NT2/D1 (cell line): Measurements from ENCODE around the gene WSB1.

Experiments used
- DNase-seq: peaks from one replicate; pipeline ENCODE4 v3.0.0-alpha.2; 2011; ENCODE audit warnings: low read depth, low spot score
- H3K27me3 ChIP-seq: 2 replicates; pipeline ENCODE4 v1.6.0; 2011; ENCODE audit warnings: mild to moderate bottlenecking; ENCODE audit not compliant: insufficient read length, insufficient read depth
- H3K36me3 ChIP-seq: 2 replicates; pipeline ENCODE4 v1.6.1; 2011; ENCODE audit warnings: mild to moderate bottlenecking, low read length, mixed read lengths; ENCODE audit not compliant: insufficient read depth, insufficient read length
- H3K4me1 ChIP-seq: 2 replicates; pipeline ENCODE4 v1.5.1; 2011; ENCODE audit not compliant: insufficient read depth, insufficient read length
- H3K4me3 ChIP-seq: 2 replicates; pipeline ENCODE4 v1.5.1; 2011; ENCODE audit warnings: low read depth; ENCODE audit not compliant: insufficient read length
- H3K9ac ChIP-seq: 2 replicates; pipeline ENCODE4 v1.6.0; 2011; ENCODE audit warnings: low read depth; ENCODE audit not compliant: insufficient read length
- H3K9me3 ChIP-seq: 2 replicates; pipeline ENCODE4 v1.5.1; 2011; ENCODE audit warnings: mild to moderate bottlenecking, low read length; ENCODE audit not compliant: insufficient read depth
- SUZ12 ChIP-seq: IDR thresholded peaks from 2 replicates; pipeline ENCODE4 v1.6.1; 2011; ENCODE audit not compliant: insufficient read length, insufficient read depth; ENCODE audit errors: extremely low read depth
- YY1 ChIP-seq: IDR thresholded peaks from 2 replicates; pipeline ENCODE4 v1.6.1; 2011; ENCODE audit not compliant: insufficient read length, insufficient read depth
- ZNF274 ChIP-seq: IDR thresholded peaks from 2 replicates; pipeline ENCODE4 v1.6.1; 2011; ENCODE audit warnings: mild to moderate bottlenecking, low read depth, low read length

WSB1 gene

DNA sequence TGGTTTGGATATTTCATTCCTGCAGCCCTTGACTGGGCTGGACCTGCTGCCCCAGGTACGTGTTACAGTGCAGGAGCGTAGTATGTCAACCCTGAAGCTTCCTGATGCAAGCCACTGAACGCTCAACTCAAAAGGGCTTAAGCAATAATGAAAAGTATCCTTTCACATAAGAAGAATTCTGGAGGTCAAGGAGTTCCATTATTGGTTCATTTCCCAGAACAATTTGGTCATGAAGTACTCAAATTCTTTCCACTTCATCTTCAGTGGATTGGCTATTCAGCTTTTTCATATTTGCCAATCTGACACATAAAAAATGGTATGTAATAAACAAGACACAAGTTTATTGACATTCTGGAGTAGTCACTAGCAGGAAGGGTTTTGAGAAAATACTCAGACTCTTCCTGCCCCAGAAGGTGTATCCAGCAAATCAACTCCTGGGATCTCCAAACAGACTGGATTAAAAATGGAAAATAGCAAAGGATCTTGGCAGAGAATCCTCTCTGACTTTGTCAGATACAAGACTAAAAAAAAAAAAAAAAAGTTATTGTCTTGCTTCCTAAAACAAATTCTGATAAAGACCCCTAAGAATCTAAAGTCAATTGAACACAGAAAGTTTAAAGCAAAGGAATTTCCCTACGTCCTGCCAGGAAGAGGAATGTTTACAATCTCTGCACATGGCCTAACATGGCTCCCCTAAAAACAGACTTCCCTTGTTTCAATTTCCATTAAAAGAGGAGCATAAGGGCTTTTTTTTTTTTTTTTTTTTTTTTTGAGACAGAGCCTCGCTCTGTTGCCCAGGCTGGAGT, 37.5 kb upstream of the WSB1 start:
- H3K27me3 ChIP-seq, result no peaks in the 10 kb centered on the region
- H3K4me1 ChIP-seq, result no peaks in the 10 kb centered on the region
- TF ChIP-seq YY1 (no peak), SUZ12 (no peak), ZNF274 (no peak)
- no peaks in the 10 kb centered on the region for H3K9me3 ChIP-seq
- no peak for DNase-seq
- no peak overlapping the region for H3K4me3 ChIP-seq
- no peaks in the 10 kb centered on the region for H3K36me3 ChIP-seq
- H3K9ac ChIP-seq, result no peak overlapping the region

DNA sequence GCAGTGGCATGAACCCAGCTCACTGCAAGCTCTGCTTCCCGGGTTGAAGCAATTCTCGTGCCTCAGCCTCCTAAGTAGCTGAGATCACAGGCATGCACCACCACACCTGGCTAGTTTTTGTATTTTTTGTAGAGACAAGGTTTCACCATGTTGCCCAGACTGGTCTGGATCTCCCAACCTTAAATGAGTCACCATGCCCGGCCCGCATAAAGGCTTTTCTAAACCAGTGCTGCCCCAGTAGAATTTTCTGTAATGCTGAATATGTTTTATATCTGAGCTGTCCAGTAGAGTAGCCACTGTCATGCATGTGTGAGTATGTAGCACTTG, 36.9 kb upstream of the WSB1 start:
- H3K9me3 ChIP-seq, result no peaks in the 10 kb centered on the region
- no peak overlapping the region for H3K9ac ChIP-seq
- TF ChIP-seq SUZ12 (no peak), YY1 (no peak)
- H3K36me3 ChIP-seq, result no peaks in the 10 kb centered on the region
- no peak overlapping the region for H3K4me3 ChIP-seq
- no peaks in the 10 kb centered on the region for H3K4me1 ChIP-seq
- no peak for DNase-seq
- H3K27me3 ChIP-seq, result no peaks in the 10 kb centered on the region

DNA sequence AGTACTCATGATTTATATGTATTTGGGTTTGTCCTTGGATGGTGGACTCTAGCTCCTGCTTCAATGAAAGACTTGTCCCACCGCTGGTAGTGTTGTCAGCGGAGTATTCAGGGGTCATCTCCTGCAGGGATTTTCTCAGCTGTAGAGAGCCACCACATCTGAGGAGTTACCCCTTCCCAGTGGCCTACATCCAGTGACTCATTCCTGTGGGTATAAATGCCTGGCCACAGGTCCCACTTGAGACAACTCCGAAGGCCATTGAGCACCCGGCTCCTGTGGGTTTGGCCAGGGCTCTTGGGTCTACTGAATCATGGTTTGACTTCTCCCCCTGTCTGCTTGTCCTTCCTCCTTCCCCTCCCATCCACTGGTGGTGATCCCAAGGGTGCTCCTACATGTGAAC, 34.6 kb upstream of the WSB1 start:
- H3K9me3 ChIP-seq, result no peaks in the 10 kb centered on the region
- H3K4me3 ChIP-seq, result no peak overlapping the region
- no peak for DNase-seq
- no peaks in the 10 kb centered on the region for H3K4me1 ChIP-seq
- no peaks in the 10 kb centered on the region for H3K27me3 ChIP-seq
- H3K36me3 ChIP-seq, result no peaks in the 10 kb centered on the region
- TF ChIP-seq SUZ12 (no peak), YY1 (no peak), ZNF274 (no peak)
- no peak overlapping the region for H3K9ac ChIP-seq

DNA sequence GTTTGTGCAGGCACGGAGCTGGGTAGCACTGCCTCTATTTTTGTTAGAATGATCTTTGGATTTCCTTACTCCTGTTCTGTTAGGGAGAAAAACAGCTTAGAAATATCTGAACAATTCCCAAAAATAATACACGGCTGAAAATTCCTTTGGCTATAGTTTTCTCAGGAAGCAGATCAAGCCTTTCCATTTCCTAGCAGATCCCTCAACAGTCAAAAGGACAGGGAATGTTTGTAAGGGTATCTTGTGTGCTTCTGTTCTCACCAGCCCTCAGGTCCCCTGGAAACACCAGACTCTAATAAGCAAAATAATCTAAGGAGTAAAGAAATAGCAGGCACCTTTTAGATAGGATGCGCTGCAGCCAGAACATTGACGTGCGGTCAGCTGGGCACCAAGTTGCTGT, 30.5 kb upstream of the WSB1 start:
- Histone ChIP-seq H3K9me3 (no peaks in the 10 kb centered on the region), H3K4me3 (no peak overlapping the region), H3K4me1 (no peaks in the 10 kb centered on the region), H3K9ac (no peak overlapping the region), H3K27me3 (no peaks in the 10 kb centered on the region), H3K36me3 (no peaks in the 10 kb centered on the region)
- TF ChIP-seq SUZ12, result no peak
- TF ChIP-seq ZNF274, result no peak
- no peak for TF ChIP-seq YY1
- no peak for DNase-seq

DNA sequence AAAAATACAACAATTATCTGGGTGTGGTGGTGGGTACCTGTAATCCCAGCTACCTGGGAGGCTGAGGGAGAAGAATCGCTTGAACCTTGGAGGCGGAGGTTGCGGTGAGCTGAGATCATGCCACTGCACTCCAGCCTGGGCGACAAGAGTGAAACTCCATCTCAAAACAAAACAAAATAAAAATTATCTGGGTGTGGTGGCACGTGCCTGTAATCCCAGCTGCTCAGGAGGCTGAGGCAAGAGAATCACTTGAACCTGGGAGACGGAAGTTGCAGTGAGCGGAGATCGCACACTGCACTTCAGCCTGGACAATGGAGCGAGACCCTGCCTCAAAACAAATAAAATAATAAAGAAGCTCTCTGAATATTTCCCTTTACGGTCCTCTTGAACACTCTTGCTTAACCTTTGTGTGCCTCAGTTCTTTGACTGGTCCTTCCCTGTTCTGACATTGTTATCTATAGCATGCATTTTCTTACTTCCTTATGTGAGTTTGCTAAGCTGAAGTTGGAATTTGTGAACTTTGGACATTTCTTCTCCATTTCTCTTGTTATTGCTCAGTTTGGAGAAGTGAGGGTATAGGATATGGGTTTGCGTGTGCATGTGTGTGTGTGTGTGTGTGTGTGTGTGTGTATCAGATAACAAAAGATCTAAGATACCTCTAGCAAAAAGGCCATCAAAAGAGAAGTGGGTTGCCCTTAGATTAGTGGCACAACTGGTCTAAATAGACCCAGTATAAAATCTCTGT, 29.7 kb upstream of the WSB1 start:
- Histone ChIP-seq H3K4me3 (no peak overlapping the region), H3K4me1 (no peaks in the 10 kb centered on the region), H3K9ac (no peak overlapping the region), H3K36me3 (no peaks in the 10 kb centered on the region), H3K27me3 (no peaks in the 10 kb centered on the region), H3K9me3 (no peaks in the 10 kb centered on the region)
- no peak for DNase-seq
- TF ChIP-seq ZNF274 (no peak), SUZ12 (no peak), YY1 (no peak)

DNA sequence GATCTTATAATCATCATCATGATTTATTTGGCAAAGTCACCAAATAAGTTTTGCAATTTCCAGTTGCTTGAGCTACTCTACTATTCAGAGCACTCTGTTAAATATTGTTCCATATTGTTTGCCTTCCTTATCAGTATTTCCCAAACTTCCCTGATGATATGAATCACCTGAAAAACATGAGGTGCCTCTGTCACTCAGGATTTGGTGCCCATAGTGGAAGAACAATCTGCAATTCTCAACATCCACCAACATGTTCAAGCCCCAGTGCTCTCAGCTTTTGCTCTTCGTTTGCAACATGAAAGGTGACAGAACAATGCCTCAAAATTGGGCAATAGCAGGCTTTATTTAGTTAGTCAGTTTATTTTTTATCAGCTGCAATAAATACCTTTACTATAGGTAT, 28.6 kb upstream of the WSB1 start:
- no peak overlapping the region for H3K9ac ChIP-seq

DNA sequence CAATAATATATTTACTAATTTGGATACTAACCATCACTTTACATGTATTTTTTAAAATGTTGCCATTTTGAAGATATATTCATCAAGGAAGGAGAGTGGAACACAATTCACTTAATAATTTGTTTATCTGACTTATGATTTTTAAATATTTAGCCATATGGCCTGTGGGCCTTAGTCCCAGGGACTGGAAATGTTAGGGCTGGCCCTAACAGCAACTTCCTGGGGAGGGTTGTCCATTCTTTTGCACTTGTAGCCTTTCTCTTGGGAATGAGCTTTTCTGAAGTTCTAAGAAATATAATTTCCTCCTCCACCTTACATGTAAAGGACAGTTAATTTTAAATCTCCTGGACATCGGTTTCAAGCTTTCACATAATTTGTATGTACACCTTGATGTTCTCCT, 27.7 kb upstream of the WSB1 start:
- TF ChIP-seq YY1, result no peak
- no peak for TF ChIP-seq SUZ12
- no peak for TF ChIP-seq ZNF274
- Histone ChIP-seq H3K36me3 (no peaks in the 10 kb centered on the region), H3K9ac (no peak overlapping the region), H3K27me3 (no peaks in the 10 kb centered on the region), H3K4me1 (no peaks in the 10 kb centered on the region), H3K4me3 (no peak overlapping the region), H3K9me3 (no peaks in the 10 kb centered on the region)
- DNase-seq, result no peak

More for the DNA sequence above, 28.6 kb upstream of the WSB1 start:
- Histone ChIP-seq H3K36me3 (no peaks in the 10 kb centered on the region), H3K27me3 (no peaks in the 10 kb centered on the region), H3K4me3 (no peak overlapping the region), H3K9me3 (no peaks in the 10 kb centered on the region), H3K4me1 (no peaks in the 10 kb centered on the region)
- no peak for DNase-seq
- TF ChIP-seq YY1, result no peak
- no peak for TF ChIP-seq ZNF274
- no peak for TF ChIP-seq SUZ12
